ENCODE measurements around the gene PXDC1. TPM values are rescaled to one million over a fixed set of nuclear protein-coding genes. Genes with fewer than 3 reads are reported as not detected.

PXDC1 gene
- total RNA-seq, 1 experiment from 2014 or later: 30.8 TPM

GRCh38 chr6:3788408-3789017 lies 37.0 kb upstream of the PXDC1 start:
- no peaks in the 10 kb centered on the region for H4K20me1 ChIP-seq (ENCODE audit: insufficient read depth)
- H3K79me2 ChIP-seq (ENCODE audit: low read depth): no peaks in the 10 kb centered on the region
- no peak for DNase-seq
- intact Hi-C loops (cut with micrococcal nuclease; ENCODE audit: unreplicated experiment): no loop called here
- no peak overlapping the region for H2AFZ ChIP-seq
- peaks cover 31% of the 10 kb centered on the region for H3K4me1 ChIP-seq (replicated peaks; ENCODE audit: insufficient read depth)
- no peak overlapping the region for H3K27ac ChIP-seq
- no peaks in the 10 kb centered on the region for H3K36me3 ChIP-seq (ENCODE audit: low read depth)
- peak overlapping the region; percentile 58; the same call in 1 of the 2 replicates for H3K4me2 ChIP-seq
- BruUV-seq (replicated peaks): no TSS peak
- H3K27me3 ChIP-seq (ENCODE audit: insufficient read depth, low read depth): no peaks in the 10 kb centered on the region
- ChIA-PET CTCF (no interaction called here), POLR2A (ENCODE audit: unreplicated experiment) (no interaction called here)
- H3K4me3 ChIP-seq: no peak overlapping the region
- H3K9me3 ChIP-seq (ENCODE audit: insufficient read depth, low read depth): no peaks in the 10 kb centered on the region
- H3K9me2 ChIP-seq (ENCODE audit: insufficient read depth): no peaks in the 10 kb centered on the region
- TF ChIP-seq EZH2 (IDR thresholded peaks at IDR 0.05; ENCODE audit: low read depth) (no peak), CTCF (conservative IDR thresholded peaks at IDR 0.05) (no peak)
- peaks cover 15% of the 10 kb centered on the region; the same call in 1 of the 2 replicates for H3F3A ChIP-seq (ENCODE audit: insufficient read depth, low read depth)

DNA sequence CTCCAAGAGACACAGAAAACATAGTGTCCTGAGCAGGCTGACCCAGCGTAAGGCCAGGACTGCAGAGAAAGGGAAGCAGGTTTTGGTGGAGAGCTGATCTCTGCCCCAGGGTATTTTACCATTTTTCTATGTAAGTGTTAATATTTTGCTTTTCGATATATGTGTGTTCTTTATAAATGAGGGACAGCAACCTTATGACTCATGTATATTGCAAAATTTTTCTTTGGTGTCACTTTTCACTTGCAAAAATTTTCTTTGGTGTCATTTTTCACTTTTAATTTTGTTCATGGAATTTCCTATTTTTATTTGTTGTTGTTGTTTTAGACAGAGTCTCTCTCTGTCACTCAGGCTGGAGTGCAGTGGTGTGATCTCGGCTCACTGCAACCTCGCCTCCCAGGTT lies 34.6 kb upstream of the PXDC1 start:
- TF ChIP-seq CTCF (conservative IDR thresholded peaks at IDR 0.05) (no peak), EZH2 (IDR thresholded peaks at IDR 0.05; ENCODE audit: low read depth) (no peak)
- H3K27me3 ChIP-seq (ENCODE audit: insufficient read depth, low read depth): no peaks in the 10 kb centered on the region
- no peaks in the 10 kb centered on the region for H3K9me2 ChIP-seq (ENCODE audit: insufficient read depth)
- H2AFZ ChIP-seq: no peak overlapping the region
- POLR2A ChIA-PET (ENCODE audit: unreplicated experiment): interaction anchor here (0.6 kb wide), 2 partner anchors 31 to 40 kb away, joined by 4 to 6 read pairs; no protein-coding TSS in a partner anchor
- H3F3A ChIP-seq (ENCODE audit: insufficient read depth, low read depth): peaks cover 15% of the 10 kb centered on the region; the same call in 1 of the 2 replicates
- no TSS peak for BruUV-seq (replicated peaks)
- 0 out of 2 replicates have a peak overlapping the region, but pooled peaks have one; percentile 37 for H3K27ac ChIP-seq
- no peak overlapping the region for H3K4me3 ChIP-seq
- CTCF ChIA-PET: interaction anchor here (0.6 kb wide), 2 partner anchors 12 to 403 kb away, joined by 3 to 11 read pairs; no protein-coding TSS in a partner anchor
- DNase-seq: peak in 1 of 2 experiments; percentile 60
- no peaks in the 10 kb centered on the region for H4K20me1 ChIP-seq (ENCODE audit: insufficient read depth)
- peaks cover 31% of the 10 kb centered on the region for H3K4me1 ChIP-seq (replicated peaks; ENCODE audit: insufficient read depth)
- intact Hi-C loops (cut with micrococcal nuclease; ENCODE audit: unreplicated experiment): no loop called here
- no peaks in the 10 kb centered on the region for H3K9me3 ChIP-seq (ENCODE audit: insufficient read depth, low read depth)
- H3K36me3 ChIP-seq (ENCODE audit: low read depth): no peaks in the 10 kb centered on the region
- H3K4me2 ChIP-seq: peak overlapping the region; percentile 57
- no peaks in the 10 kb centered on the region for H3K79me2 ChIP-seq (ENCODE audit: low read depth)

DNA sequence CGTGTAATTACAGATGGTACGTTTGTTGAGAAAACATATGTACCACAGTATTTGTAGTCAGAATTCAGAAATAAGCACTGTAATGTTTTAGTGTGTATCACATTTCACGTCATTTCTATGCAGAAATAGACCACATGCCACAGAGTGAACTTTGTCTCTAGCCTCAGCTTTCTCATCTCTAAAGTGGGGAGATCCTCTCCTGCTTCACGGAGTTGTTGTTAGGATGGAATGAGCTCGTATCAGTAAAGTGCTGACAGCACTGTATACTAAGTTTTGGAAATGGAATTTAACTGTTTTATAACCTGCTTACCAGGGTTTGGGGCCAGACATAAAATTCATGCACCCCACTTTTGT lies 34.2 kb upstream of the PXDC1 start:
- H3K4me1 ChIP-seq (replicated peaks; ENCODE audit: insufficient read depth): peaks cover 31% of the 10 kb centered on the region
- H3K27ac ChIP-seq: 0 out of 2 replicates have a peak overlapping the region, but pooled peaks have one; percentile 37
- no peaks in the 10 kb centered on the region for H3K9me3 ChIP-seq (ENCODE audit: insufficient read depth, low read depth)
- H4K20me1 ChIP-seq (ENCODE audit: insufficient read depth): no peaks in the 10 kb centered on the region
- no peak overlapping the region for H3K4me3 ChIP-seq
- no peaks in the 10 kb centered on the region for H3K27me3 ChIP-seq (ENCODE audit: insufficient read depth, low read depth)
- TF ChIP-seq CTCF (conservative IDR thresholded peaks at IDR 0.05): no peak
- no peak for TF ChIP-seq EZH2 (IDR thresholded peaks at IDR 0.05; ENCODE audit: low read depth)
- ChIA-PET POLR2A (ENCODE audit: unreplicated experiment) (no interaction called here), CTCF (interaction anchor here (0.6 kb wide), 1 partner anchor 403 kb away, joined by 3 read pairs; no protein-coding TSS in a partner anchor)
- no TSS peak for BruUV-seq (replicated peaks)
- H3K9me2 ChIP-seq (ENCODE audit: insufficient read depth): no peaks in the 10 kb centered on the region
- H3F3A ChIP-seq (ENCODE audit: insufficient read depth, low read depth): peaks cover 15% of the 10 kb centered on the region; the same call in 1 of the 2 replicates
- DNase-seq: no peak
- H2AFZ ChIP-seq: no peak overlapping the region
- intact Hi-C loops (cut with micrococcal nuclease; ENCODE audit: unreplicated experiment): no loop called here
- H3K36me3 ChIP-seq (ENCODE audit: low read depth): no peaks in the 10 kb centered on the region
- no peaks in the 10 kb centered on the region for H3K79me2 ChIP-seq (ENCODE audit: low read depth)
- H3K4me2 ChIP-seq: peak overlapping the region; percentile 57
